Measurements from ENCODE around the gene MLPH.

- no peak for TF ChIP-seq CTCF (IDR thresholded peaks at IDR 0.05)
- no peak for TF ChIP-seq POLR2AphosphoS5 (IDR thresholded peaks at IDR 0.05)
Measured at GRCh38 chr2:237466211-237466610, 20.8 kb upstream of the MLPH start.

Data from breast epithelium (tissue), 3 donors.